NB4 (cell line): ENCODE measurements around the gene CDKN2AIP.
"Not testable (repeated sequence)": the region's sequence is repeated elsewhere in the genome, so short reads cannot be mapped to it uniquely, and the experiment has no call there.

ENCODE experiments used
- MAX ChIP-seq: IDR thresholded peaks from 2 replicates; pipeline ENCODE4 v1.6.1; 2011; ENCODE audit warnings: low read depth, low read length
- MYC ChIP-seq: IDR thresholded peaks from 2 replicates; pipeline ENCODE4 v1.6.1; 2011; ENCODE audit warnings: low read depth, low read length
- POLR2A ChIP-seq: IDR thresholded peaks from 2 replicates; pipeline ENCODE4 v1.6.1; 2011; ENCODE audit warnings: mild to moderate bottlenecking; ENCODE audit not compliant: insufficient read length; ENCODE audit errors: extremely low read depth
- TF ChIP-seq, protein P1 (sequence below): IDR thresholded peaks from one replicate; pipeline ENCODE4 v1.5.1; 2012; ENCODE audit warnings: low read depth, low read length

DNA sequence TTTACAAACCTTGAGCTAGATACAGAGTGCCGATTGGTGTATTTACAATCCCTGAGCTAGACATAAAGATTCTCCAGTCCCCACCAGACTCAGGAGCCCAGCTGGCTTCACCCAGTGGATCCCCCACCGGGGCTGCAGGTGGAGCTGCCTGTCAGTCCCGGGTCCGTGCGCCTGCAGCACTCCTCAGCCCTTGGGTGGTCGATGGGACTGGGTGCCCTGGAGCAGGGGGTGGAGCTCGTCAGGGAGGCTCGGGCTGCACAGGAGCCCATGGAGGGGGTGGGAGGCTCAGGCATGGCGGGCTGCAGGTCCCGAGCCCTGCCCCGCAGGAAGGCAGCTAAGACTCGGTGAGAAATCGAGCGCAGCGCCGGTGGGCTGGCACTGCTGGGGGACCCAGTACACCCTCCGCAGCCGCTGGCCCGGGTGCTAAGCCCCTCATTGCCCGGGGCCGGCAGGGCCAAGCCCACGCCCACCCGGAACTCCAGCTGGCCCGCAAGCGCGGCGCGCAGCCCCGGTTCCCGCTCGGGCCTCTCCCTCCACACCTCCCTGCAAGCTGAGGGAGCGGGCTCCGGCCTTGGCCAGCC, 38.2 kb downstream of the CDKN2AIP start:
- TF ChIP-seq, protein P1, sequence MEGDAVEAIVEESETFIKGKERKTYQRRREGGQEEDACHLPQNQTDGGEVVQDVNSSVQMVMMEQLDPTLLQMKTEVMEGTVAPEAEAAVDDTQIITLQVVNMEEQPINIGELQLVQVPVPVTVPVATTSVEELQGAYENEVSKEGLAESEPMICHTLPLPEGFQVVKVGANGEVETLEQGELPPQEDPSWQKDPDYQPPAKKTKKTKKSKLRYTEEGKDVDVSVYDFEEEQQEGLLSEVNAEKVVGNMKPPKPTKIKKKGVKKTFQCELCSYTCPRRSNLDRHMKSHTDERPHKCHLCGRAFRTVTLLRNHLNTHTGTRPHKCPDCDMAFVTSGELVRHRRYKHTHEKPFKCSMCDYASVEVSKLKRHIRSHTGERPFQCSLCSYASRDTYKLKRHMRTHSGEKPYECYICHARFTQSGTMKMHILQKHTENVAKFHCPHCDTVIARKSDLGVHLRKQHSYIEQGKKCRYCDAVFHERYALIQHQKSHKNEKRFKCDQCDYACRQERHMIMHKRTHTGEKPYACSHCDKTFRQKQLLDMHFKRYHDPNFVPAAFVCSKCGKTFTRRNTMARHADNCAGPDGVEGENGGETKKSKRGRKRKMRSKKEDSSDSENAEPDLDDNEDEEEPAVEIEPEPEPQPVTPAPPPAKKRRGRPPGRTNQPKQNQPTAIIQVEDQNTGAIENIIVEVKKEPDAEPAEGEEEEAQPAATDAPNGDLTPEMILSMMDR, result not testable (repeated sequence)
- TF ChIP-seq POLR2A, MAX, MYC: not testable (repeated sequence)
